HG03139 (cell line): ENCODE measurements around the gene WDHD1.
"Not testable (repeated sequence)": the region's sequence is repeated elsewhere in the genome, so short reads cannot be mapped to it uniquely, and the experiment has no call there.

Experiments used
- ATAC-seq: cut with Tn5 transposase; IDR thresholded peaks from one replicate; pipeline ENCODE4 v1.9.1; 2021; ENCODE audit not compliant: unreplicated experiment

The WDHD1 gene

DNA sequence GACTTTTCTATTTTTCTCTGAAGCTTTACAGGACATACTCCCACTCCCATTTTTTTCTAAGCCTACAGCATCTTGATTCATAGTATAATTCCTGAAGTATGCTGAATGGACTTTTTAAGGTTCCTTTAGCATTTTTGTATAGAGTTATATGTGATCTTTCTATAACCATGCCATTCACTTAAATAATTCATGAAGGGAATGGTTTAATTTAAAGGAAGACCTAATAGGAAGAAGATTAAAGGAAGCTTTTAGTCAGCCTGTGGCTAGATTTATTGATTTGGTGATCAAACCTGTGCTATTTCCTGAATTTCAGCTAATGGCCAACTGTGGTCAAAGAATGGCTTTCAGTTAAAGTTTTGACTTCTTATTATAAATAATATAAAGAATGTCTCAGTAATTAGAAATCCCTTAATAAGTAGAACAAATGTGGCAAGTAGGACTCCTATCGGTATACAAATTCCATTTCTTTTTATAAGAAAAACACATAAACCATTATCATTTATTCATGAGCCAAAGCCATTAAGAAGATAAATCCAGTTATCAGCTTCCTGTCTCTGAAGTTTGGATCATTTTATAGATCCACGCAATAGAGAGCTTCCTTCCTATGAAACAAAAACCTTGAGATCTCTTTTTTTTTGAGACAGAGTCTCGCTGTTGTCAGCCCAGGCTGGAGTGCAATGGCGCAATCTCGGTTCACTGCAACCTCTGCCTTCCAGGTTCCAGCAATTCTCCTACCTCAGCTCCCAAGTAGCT, 20.6 kb upstream of the WDHD1 start:
- no peak for ATAC-seq

DNA sequence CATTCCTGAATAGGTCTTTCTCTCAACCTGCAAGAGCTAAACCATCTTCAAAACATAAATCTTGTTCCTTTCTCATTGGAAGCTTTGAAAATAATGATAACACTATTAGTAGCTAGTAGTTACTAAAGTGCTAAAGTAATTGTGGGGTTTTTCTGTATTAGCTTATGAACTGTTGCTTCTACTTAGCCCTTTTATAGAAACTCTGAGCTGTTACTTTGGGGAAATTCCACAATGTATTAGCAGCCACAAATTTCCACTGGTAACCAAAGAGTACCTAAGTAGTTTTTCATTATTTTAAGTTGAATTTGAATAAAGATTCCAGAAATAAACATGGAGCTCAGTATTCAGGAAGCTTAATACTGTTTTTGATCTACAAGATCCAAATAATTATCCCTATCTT, 18.2 kb upstream of the WDHD1 start:
- no peak for ATAC-seq

DNA sequence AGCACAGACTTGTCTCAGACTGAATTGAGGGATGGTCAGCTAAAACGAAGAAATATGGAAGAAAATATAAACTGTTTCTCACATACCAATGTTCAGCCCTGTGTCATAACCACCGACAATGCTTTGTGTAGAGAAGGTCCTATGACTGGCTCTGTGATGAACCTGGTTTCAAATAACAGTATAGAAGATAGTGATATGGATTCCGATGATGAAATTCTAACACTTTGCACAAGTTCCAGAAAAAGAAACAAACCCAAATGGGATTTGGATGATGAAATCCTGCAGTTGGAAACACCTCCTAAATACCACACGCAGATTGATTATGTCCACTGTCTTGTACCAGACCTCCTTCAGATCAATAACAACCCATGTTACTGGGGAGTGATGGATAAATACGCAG, 16.6 kb upstream of the WDHD1 start:
- no peak for ATAC-seq

DNA sequence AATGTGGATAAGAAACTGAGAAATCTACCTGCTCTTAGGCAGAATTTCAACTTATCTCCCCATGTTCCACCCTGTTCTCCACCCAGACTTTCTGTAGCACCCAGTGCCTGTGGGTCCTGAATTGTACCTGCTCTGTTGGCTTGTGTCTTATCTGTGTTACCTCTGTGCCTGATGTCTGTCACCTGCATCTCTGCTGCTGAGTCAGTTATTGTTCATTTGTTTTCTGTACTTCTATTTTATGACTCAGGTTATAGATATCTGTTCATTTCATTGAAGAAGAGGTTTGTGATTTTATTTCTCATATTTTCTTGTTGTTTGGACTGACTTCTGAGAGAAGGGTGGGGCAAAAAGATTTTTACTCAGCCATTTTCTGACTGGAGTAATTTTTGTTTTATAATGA, 11.8 kb upstream of the WDHD1 start:
- ATAC-seq: no peak

DNA sequence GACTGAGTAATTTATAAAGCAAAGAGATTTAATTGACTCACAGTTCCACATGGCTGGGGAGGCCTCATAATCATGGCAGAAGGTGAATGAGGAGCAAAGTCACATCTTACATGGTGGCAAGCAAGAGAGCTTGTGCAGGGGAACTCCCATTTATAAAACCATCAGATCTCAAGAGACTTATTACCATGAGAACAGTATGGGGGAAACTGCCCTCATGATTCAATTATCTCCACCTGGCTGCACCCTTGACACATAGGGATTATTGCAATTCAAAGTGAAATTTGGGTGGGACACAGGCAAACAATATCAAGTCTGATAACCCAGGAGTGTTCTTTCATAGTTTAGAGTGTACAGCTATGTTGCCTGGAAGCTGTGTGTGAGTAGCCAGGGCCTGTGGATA, 11.1 kb upstream of the WDHD1 start:
- not testable (repeated sequence) for ATAC-seq

DNA sequence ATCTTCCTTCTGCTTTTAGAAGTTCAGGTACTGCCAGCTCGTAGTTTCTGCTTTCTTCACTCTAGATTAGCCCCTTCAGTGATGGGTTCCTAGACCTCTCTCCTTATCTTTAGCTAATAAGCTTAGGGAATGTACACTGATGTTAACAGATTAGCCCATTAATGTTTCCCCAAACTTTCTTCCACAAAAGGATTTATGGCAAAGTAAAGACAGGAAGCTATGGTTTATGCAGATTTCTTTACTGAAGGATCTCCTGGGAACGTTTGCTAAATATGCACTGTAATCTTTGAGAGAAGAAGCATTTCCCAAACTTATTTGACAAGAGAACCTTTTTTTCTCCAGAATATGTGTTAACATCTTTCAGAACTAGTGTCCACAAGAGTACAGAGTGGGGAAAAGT, 4.3 kb upstream of the WDHD1 start:
- no peak for ATAC-seq

DNA sequence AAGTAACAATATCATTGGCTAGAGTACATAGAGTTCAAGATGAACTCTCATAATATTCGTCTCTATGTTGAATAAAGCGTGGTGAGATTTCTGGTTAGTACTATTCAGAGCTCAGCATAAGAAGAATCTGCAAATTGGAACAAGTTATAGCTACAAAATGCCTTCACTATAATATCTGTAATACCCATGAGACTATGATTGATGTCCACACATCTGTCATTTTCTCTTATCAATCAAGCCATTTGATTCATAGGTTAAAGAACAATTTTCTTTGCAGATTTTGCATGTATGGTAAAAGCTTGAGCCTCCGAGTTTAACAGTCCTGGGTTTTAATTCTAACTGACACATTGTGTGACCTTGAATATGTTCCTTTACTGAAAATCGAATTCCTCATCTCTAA, 1.6 kb upstream of the WDHD1 start:
- no peak for ATAC-seq

DNA sequence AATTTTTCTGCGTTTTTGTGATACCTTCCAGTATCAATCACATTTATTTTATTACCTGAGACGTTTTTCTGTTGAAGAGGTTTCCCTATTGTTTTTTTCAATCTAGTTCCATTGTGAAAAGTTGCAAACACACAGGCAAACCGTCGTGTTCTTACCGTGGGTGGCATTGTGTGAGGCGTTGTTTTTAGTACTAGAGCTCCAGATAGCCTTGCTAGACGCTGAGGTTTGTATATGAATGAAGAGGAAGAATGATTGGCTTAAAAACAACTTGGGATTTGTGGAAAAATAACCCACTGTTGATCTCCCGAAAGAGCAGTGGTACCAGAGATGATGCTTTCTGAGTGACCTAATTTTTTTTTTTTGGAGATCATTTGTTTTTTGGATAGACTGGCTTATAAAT, 1.2 kb upstream of the WDHD1 start:
- no peak for ATAC-seq

DNA sequence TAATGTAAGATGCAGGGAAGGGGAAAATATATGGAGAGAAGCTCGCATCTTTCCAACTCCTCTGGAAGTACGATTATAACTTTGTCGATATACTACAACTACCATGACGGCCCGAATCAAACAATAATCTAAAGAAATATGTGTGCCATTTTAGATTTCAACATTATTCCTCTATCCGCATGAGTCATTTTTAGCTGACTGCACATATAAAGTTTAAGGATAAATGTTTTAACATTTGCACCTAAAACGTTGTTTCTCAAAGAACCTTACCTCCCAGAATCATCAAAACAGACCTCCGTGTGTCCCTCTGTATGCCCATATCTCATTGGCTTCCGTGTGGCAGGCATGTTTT, 482 bp downstream of the WDHD1 start:
- no peak for ATAC-seq

DNA sequence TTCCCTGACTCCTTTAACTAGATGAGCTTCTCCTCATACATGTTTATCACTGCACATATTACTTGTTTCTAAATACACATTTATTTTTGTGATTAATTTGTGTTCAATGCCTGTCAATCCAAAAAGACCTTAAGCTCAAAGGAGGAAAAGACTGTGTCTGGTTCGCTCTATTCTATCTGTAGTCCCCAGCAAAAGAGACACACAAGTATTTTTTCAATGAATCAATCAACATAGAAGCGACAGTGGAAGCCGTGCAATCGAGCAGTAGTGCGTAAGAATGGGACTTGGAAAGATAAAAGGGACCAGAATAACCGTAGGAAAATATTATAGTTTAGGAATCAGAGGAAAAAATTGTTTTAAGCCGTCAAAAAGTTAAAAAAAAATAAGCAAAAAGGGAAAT, 951 bp downstream of the WDHD1 start:
- ATAC-seq: no peak

DNA sequence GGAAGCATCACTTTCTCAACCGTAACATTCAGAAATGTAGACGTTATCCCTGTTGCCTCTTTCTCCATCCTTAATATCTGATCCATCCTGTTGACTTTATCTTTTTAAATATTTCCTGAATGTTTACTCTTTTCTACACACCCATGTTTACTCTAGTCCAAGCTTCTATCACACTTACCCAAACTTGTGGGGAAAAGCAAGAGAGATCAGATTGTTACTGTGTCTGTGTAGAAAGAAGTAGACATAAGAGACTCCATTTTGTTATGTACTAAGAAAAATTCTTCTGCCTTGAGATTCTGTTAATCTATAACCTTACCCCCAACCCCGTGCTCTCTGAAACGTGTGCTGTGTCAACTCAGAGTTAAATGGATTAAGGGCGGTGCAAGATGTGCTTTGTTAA, 2.5 kb downstream of the WDHD1 start:
- not testable (repeated sequence) for ATAC-seq

DNA sequence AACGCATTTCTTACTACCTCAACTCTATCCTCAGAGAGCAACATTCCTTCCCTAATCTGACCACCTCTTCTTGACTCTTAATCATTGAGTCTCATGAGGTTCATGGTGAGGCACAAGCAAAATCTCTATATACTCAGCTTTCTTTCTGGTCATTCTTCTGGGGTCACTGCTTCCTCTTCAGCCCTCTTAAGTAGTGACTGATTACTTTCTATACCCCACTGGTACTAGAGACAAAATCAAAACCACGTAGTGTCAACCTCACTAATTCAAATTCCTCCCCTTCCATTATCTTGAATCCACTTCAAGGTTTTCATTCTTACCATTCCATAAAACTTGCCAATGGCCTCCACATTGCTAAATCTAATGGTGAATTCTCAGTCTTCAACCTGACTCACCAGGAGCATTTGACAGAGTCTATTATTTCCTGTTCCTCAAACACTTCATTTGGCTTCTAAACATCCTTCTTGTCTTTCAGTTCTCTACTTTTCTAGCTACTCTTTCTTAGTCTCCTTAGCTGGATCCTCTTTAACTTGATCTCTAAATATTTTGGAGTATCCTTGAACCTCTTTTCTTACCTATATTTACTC, 6.8 kb downstream of the WDHD1 start:
- no peak for ATAC-seq

DNA sequence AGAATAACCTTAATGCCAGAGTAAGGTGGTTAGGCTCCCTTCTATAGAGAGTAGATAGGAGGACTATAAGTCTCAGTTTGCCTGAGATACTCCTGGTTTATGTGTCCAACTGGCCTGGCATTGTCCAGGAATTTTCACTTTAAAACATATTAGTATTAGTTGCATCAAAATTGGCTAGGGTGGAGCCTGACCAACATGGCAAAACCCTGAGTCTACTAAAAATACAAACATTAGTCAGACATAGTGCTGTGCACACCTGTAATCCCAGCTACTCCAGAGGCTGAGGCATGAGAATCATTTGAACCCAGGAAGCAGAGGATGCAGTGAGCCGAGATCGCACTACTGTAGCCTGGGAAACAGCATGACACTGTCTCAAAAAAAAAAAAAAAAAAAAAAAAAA, 11.9 kb downstream of the WDHD1 start:
- no peak for ATAC-seq

DNA sequence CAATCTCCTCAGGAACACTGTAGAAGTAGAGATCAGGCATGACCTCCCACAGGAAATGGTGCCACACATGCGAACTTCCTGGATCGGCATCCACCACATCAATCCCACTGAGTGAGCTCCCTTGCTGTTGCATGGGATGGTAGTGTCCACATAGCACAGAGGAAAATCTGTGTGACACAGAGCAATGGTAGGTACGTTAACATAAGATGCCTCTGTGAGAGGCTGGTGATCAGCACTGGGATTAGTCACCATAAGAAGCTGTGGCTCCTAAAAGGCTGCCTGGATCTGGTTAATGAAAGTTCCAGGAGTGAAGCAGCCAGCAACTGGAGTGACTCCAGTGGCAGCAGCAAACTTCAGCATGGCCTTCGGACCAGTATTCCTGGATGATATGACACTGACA, 21.8 kb downstream of the WDHD1 start:
- ATAC-seq: no peak

DNA sequence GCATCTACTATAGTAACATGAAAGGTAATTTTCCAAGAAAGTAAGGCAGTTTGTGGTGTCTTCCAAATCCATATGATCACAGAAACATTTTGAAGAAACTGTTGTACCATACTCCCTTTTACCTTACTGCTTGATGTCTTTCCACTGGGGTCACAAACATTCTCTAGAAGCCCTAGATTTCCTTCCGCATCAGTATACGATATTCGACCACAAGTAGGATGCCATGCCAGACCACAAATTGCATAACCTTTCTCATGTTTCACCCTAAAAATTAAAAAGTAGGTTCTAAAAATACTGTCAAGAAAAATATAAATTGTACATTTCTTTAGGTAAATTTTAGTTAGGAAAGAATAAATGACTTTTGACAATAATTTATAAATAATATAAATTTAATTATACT, 26.5 kb downstream of the WDHD1 start:
- ATAC-seq: no peak

DNA sequence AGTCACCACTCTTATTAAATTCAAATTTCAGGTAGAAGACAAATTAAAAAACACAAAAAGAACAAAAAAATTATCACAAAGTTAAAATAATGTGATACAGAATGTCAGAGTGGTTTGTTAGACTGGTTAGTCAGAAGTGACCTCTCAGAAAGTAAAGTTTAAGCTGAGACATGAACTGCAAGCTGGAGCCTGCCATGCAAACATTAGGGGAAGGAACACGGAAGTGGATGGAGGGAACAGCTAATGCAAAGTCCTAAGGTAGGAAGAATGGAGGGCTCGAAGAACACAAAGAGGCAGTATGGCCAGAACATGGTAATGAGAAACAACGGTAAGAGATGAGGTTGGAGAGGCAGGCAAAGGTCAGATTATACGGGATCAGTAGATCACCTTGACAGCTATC, 41.7 kb downstream of the WDHD1 start:
- no peak for ATAC-seq

DNA sequence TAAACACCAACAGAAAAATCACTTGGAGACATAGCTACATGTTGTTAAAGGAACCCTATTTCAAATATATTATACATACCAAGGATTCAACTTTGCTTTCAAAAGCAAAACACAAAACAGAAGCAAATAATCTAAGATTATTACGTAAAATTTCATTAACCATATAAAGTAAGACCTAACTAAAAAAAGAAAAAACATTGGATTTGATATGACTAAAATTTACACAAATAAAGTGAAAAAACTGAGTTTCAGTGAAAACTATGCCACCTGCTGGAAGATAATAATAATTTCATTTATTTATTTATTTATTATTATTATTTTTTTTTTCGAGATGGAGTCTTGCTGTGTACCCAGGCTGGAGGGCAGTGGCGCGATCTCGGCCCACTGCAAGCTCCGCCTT, 45.2 kb downstream of the WDHD1 start:
- ATAC-seq: no peak

DNA sequence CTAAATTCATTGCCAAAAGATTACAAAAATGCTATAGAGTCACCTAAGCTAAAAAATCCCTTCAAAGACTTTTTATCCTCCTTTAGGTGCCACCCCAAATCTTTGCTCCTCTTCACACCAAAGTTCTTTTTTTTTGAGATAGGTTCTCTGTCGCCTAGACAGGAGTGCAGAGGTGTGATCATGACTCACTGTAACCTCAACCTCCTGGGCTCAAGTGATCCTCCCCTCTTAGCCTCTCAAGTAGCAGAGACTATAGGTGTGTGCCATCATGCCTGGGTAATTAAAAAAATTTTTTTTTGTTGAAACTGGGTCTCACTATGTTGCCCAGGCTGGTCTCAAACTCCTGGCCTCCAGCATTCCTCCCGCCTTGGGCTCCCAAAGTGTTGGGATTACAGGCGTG, 47.9 kb downstream of the WDHD1 start:
- ATAC-seq: no peak

DNA sequence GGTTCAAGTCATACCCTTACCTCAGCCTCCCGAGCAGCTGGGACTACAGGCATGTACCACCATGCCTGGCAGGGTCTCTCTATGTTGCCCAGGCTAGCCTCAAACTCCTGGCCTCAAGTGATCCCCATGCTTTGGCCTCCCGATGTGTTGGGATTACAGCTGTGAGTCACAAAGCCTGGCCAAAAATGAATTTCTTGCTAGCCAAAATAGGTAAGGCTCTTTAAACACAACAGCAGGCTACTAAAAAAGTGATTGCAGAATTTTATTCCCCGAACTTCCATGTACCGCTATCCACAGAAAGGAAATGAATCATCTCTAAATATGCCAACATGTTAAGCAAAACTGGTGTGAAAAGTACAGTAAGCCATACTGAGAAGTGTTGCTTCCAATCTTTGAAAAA, 50.6 kb downstream of the WDHD1 start:
- ATAC-seq: no peak

DNA sequence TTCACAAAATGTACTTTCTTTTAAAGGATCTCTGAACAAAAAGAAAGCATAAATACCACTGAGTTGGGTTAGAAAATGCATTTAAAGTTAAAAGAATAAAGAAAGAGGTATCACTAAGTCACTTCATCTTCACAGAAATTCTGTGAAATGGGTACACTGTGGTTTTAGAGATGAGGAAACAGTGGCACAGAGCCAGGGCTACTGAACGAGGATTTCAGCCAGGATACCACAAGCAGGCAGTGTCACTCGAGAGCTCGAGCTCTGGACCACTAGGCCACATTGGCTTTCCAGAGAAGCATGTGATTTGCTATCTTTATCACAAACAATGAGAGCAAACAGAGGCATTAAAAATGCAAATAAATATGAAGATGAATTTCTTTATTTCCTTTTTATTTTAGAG, 51.0 kb downstream of the WDHD1 start:
- no peak for ATAC-seq

DNA sequence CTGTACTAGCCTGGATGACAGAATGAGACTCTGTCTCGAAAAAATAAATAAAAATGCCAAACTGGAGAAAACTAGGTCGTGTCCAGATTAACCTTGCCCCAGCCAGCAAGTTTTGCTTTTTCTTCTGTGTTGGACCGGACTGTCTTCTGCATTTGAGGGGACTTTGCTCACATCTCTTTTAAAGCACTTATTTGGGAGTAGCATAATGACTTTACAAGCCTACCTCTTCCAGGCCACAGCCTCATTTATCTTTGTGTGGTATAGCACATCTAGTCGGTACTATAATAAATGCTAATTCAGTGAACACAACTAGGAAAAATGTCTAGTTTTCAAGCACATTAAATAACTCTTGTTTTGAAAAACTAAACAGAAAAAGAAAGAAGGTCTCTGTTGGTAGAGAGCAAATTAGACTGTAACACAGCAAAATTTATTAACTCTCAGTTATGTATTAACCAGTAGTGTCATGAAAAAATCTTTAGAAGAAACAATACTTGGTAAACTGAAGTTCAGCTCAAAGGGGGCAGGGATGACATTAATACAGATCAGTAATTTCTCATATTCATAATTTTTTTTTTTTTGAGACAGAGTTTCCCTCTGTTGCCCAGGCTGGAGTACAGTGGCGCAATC, 52.0 kb downstream of the WDHD1 start:
- no peak for ATAC-seq

DNA sequence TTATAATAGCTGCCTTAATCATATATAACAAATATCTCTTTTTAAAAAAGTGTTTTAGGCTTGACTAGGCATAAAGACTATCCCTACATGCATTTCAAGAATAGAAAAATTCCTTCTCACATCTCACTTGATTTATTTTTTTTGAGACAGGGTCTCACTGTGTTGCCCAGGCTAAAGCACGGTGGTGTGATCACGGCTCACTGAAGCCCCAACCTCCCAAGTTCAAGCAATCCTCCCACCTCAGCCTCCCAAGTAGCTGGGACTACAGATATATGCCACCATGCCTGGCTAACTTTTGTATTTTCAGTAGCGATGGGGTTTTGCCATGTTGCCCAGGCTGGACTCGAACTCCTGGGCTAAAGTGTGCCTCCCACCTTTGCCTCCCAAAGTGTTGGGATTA, 59.4 kb downstream of the WDHD1 start:
- no peak for ATAC-seq

DNA sequence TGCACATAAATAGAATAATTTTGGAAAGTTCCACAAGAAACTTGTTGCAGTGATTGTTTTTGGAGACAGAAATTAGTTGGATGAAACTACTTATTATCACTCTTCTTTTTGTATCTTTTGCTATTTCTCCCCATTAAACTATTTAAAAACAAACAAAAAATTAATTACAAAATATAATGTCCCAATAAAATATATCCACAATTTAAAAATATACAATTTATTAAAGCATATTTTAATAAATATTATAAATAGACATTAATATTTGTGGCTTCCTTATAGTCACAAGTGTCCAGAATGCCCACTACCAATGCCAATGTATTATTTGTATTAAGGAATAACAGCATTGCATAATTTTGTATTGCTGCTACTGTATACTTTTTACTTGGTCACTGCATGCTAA, 71.8 kb downstream of the WDHD1 start:
- no peak for ATAC-seq
